ENCODE results near the gene DOCK10. TPM values are rescaled to one million over a fixed set of nuclear protein-coding genes. Genes with fewer than 3 reads are reported as not detected.

Gene DOCK10
- total RNA-seq, 1 donor from 2014 or later, result 25.5 TPM

- no peak for DNase-seq (ENCODE audit: low spot score)
Measured at GRCh38 chr2:224724331-224724730, 317.9 kb downstream of the DOCK10 start.

- DNase-seq (ENCODE audit: low spot score), result no peak
Measured at GRCh38 chr2:224723586-224724217, 318.6 kb downstream of the DOCK10 start.

- DNase-seq (ENCODE audit: low spot score), result no peak
Measured at GRCh38 chr2:224722770-224723169, 319.5 kb downstream of the DOCK10 start.

- DNase-seq (ENCODE audit: low spot score), result no peak
Measured at GRCh38 chr2:224722250-224722649, 320.0 kb downstream of the DOCK10 start.

GRCh38 chr2:224716921-224717320 is 325.3 kb downstream of the DOCK10 start:
- no peak for DNase-seq (ENCODE audit: low spot score)

GRCh38 chr2:224716201-224716600 is 326.1 kb downstream of the DOCK10 start, which contains the start of gene CCDC195:
TSS of gene CCDC195 (minus strand) at chr2:224716365. CDS start at chr2:224716365, 0 bp downstream.
- no peak for DNase-seq (ENCODE audit: low spot score)
